Adipocyte (in vitro differentiated cells): ENCODE results near the gene DNAH10.

Source experiments
- DNase-seq: peaks from one replicate; pipeline ENCODE4 v3.0.0-alpha.2; 2015; ENCODE audit warnings: low read depth
- H3K27me3 ChIP-seq: replicated peaks from 2 replicates; pipeline ENCODE4 v1.7.0; 2013; ENCODE audit warnings: mild to moderate bottlenecking, low read length, moderate library complexity; ENCODE audit not compliant: control insufficient read depth, insufficient read depth
- H3K36me3 ChIP-seq: 2 replicates; pipeline ENCODE4 v1.7.0; 2013; ENCODE audit warnings: low read length, mild to moderate bottlenecking, moderate library complexity; ENCODE audit not compliant: control insufficient read depth, insufficient read depth, severe bottlenecking
- H3K4me1 ChIP-seq: 2 replicates; pipeline ENCODE4 v1.7.0; 2013; ENCODE audit warnings: mild to moderate bottlenecking, low read length, moderate library complexity; ENCODE audit not compliant: control insufficient read depth, insufficient read depth
- H3K4me3 ChIP-seq: 2 replicates; pipeline ENCODE4 v1.7.0; 2013; ENCODE audit warnings: mild to moderate bottlenecking, low read length, moderate library complexity
- H3K9ac ChIP-seq: 2 replicates; pipeline ENCODE4 v1.7.0; 2013; ENCODE audit warnings: mild to moderate bottlenecking, low read length, moderate library complexity
- H3K9me3 ChIP-seq: 2 replicates; pipeline ENCODE4 v1.7.0; 2013; ENCODE audit warnings: mild to moderate bottlenecking, low read length, moderate library complexity; ENCODE audit not compliant: control insufficient read depth

The DNAH10 gene

DNA sequence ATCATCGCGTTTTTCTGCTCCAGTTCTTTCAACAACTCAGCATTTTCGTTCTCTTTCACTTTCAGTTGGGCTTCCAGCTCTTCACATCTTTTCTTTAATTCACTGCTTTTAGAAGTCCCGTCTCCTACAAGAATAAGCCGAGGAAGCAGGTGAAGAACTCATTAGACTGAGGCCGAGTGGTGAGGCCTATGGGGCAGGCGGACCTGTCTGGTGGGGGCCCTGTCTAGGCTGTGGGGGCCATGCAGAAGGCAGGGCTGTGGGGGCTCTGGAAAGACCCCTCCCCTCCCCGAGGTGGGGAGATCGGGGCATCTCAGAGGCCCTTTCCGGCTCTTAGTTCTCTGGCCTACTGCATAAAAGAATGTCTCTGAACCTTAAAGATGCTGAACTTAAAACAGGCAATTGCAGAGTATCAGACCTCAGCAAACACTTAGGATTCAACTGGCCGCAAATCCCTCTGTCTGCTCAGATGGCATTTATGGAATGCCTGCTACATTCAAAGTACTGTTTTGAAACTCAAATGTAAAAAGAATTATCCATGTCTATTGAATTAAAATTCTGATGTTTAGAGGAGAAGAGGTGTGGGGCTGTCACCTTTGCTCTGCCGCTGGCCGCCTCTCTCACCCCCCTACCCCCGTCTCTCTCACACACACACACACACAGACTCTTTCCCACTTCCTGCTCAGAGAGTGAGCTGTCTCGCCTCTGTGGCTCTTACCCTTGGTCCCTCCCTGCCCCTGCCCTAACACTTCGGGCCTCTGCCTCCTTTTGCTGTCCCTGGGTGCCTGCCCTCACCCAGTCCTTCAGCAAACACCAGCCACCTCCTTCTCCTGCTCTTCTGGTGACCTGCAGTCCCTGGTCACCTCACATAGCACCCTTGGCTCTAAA lies 175.8 kb downstream of the DNAH10 start:
- Histone ChIP-seq H3K9ac (no peak overlapping the region), H3K27me3 (no peaks in the 10 kb centered on the region), H3K9me3 (peaks cover 14% of the 10 kb centered on the region), H3K4me1 (peaks cover 8% of the 10 kb centered on the region), H3K4me3 (no peak overlapping the region), H3K36me3 (peaks cover 57% of the 10 kb centered on the region)
- DNase-seq, result peak; percentile 39

DNA sequence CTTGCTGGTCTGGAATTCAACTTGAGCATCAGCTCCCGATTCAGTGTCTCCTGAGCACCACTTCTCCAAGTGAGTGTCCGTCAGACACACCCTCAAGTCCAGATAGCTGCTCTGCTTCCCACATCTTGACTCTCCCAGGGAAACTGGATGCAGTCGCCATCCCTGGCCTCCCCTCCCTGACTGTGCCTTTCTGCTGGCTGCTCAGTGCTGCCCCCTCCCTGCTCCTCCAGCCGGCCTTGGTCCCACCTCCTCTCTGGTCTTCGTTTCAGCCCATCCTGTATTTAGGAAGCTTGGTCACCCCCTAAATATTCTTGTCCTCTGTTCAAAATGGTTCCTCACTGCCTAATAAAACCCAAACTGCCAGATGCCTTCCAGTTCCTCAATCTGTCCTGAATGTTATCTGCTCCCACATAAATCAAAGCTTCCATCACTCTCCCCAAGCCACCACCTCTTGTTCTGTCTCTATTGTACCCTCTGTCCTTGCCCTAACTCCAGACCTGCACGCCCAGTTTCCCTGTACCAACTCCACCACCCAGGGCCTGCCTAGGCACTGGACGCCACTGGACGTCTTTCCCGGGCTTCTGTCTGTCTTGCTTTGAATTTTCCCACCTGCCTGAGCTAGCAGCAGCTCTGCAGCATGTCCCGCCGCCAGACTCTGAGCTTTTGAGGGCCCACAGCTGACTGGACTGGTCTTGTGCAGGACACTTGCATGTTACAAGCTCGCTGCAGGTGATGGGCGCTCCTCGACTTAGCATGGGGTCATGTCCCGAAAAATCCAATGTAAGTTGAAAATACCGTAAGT lies 176.8 kb downstream of the DNAH10 start:
- no peak overlapping the region for H3K9ac ChIP-seq
- DNase-seq, result no peak
- peaks cover 9% of the 10 kb centered on the region for H3K4me1 ChIP-seq
- peaks cover 14% of the 10 kb centered on the region for H3K9me3 ChIP-seq
- H3K27me3 ChIP-seq, result no peaks in the 10 kb centered on the region
- no peak overlapping the region for H3K4me3 ChIP-seq
- H3K36me3 ChIP-seq, result peaks cover 59% of the 10 kb centered on the region

DNA sequence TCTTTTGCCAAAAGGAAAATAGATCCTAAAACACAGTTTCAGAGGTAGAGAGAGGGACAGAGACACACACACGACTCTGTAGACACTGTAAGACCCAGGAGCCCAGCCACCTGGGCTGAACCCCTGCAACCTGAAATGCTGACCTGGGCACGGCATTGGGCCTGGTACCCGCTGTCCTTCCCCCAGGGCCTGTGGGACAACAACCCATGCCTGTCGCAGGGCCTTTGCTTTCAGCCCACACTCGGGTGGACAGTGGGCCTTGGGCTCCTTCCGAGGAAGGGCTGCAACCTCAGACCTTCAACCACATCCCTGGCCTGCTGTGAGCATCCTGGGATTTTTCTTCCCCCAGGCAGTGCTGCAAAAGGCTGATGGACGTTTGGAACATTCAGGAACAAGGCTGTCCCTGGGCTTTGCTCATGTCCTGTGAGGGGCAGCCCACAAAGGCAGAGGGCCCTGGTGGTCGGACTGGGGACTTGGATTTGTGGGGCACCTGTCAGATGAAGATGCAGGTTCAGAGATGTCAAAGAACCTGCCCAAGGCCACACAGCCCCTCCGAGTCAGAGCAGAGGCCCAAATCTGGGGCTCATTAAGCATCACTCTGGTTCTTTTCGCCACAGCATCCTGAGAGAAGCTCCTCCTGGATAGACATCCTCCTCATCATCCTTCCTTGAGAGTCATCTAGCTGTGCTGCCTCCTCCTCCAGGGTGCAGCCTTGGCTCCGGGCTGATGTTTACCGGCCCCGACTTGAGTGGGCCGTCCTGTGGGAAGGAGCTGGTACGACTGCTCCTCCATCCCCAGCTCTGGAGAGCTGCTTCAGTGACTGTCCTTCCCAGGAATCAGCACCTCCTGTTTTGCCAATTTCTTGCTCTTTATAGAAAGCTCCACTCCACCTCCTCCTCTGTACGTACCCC lies 177.9 kb downstream of the DNAH10 start:
- Histone ChIP-seq H3K36me3 (peaks cover 60% of the 10 kb centered on the region), H3K4me3 (no peak overlapping the region), H3K27me3 (no peaks in the 10 kb centered on the region), H3K4me1 (peaks cover 9% of the 10 kb centered on the region), H3K9me3 (peaks cover 14% of the 10 kb centered on the region), H3K9ac (no peak overlapping the region)
- no peak for DNase-seq

DNA sequence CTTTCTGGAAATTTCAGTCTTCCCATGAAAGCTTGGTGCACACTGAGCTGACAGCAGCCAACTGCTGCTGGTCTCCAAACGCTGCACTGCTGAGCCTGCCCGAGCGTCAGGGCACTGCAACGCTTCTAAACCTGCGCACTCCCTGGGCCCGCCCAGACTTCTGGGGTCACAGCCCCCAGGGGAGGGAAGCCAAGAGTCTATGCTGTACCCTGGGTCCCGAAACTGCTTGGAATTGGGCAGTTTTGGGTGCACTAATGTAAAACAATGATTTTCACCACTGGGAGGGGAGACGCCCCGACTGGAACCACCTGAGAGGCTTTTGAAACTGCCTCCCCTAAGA lies 178.5 kb downstream of the DNAH10 start:
- no peak overlapping the region for H3K9ac ChIP-seq
- peaks cover 9% of the 10 kb centered on the region for H3K4me1 ChIP-seq
- DNase-seq, result no peak
- H3K36me3 ChIP-seq, result peaks cover 60% of the 10 kb centered on the region
- peaks cover 14% of the 10 kb centered on the region for H3K9me3 ChIP-seq
- no peak overlapping the region for H3K4me3 ChIP-seq
- no peaks in the 10 kb centered on the region for H3K27me3 ChIP-seq

DNA sequence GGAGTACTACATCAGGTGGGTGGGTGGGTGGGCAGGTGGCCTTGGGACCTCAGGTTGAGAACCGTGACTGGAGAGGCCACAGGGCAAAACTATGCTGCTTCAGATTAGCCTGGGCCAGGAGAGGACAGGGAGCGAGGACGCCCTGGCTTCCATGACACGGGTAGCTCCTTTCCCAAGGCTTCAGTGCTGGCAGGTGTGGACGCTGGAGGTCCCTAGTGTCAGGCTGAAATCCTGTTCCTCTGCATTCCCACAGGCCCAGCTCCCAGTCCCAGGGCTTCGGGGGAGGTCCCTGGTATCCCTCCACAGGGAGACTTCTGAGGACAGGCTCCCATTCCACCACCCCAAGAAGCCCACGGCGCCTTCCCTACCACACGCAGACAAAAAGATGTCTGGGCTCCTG lies 178.9 kb downstream of the DNAH10 start:
- H3K36me3 ChIP-seq, result peaks cover 58% of the 10 kb centered on the region
- H3K4me1 ChIP-seq, result peaks cover 9% of the 10 kb centered on the region
- no peak overlapping the region for H3K9ac ChIP-seq
- H3K27me3 ChIP-seq, result no peaks in the 10 kb centered on the region
- no peak for DNase-seq
- no peak overlapping the region for H3K4me3 ChIP-seq
- H3K9me3 ChIP-seq, result peaks cover 14% of the 10 kb centered on the region

DNA sequence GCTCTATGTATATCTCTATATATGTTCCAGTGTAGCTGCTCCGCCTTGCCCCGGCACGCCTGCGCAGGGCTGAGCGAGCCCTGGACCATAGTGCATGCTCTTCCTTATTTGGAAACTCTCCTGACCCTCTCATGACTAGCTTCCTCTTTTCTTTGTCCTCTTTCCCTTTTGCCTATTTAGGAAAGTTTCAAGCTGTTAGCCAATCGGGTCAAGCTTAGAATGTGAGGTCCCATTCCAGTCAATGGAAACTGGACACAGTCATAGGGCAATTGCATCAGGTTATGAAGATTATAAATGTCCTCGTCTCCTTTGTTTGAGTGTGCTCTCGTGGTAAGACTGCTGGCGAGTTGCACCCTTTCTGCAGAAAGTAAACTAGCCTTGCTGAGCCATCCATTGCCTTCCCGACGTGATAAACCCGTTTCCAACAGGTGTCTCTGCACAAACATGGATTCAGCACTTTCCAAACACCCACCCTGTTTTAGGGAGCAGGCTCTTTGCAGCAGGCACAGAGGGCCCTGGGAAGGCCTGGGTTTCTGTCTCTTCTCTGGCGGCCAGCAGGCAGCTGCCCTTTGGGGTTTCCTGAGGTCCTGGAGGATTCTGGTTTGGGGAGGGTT lies 179.6 kb downstream of the DNAH10 start:
- peaks cover 9% of the 10 kb centered on the region for H3K4me1 ChIP-seq
- peak; percentile 13 for DNase-seq
- H3K4me3 ChIP-seq, result peak overlapping the region; percentile 34
- peaks cover 51% of the 10 kb centered on the region for H3K36me3 ChIP-seq
- H3K9ac ChIP-seq, result no peak overlapping the region
- H3K27me3 ChIP-seq, result no peaks in the 10 kb centered on the region
- H3K9me3 ChIP-seq, result peaks cover 14% of the 10 kb centered on the region

DNA sequence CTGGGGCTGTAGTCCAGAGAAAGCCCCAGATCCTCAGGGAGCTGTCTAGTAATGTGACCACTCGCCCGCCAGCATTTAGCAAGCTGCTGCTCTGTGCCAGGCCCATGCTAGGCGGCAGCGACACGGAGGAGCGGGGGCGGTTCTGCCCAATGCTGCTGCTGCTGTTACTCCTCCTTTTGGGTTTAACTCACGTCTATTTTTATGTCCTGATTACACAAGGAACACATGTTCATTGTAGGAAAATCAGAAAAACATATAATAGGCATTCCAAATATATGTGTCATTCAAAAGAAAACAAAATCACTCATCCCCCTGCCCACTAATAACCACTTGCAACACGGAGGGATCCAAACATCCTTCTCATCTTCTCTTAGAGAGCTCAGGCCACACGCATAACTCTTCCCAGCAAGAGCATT lies 180.1 kb downstream of the DNAH10 start:
- Histone ChIP-seq H3K4me1 (peaks cover 9% of the 10 kb centered on the region), H3K27me3 (no peaks in the 10 kb centered on the region), H3K9me3 (peaks cover 14% of the 10 kb centered on the region), H3K36me3 (peaks cover 46% of the 10 kb centered on the region), H3K4me3 (peak overlapping the region; percentile 34), H3K9ac (no peak overlapping the region)
- peak; percentile 78 for DNase-seq

DNA sequence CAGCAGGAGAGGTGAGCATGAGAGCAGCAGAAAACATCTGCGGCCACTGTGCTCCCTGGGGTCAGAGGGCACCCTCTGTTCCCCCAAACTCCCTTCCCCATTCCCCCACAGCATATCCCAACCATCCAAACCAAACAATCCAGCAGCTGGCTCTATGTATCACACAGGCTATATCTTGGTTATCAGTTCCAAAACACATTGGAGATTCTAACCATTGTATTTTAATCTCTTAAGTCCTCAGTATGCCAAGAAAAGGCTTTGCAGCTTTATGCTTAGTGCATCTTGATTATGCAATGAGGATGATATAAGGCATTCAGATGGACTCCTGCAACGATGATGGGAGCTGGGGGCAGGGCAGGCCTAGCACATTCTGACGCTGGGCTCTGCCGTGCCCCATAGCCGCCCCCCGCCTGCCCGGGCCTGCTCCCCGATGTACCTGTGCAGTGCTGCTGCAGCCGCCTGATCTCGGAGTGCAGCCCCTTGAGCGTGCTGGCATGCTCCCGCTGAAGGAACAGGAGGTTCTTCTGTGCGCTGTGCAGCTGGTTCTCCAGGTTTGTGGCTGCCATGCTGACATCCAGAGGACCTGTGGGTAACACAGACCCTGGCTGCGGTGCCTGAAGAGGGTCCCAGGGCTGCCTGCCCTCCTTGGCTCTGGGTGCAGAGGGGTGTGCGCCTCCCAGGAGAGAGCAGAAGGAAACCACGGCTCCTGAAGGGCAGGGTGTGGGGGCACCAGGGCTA lies 181.0 kb downstream of the DNAH10 start:
- DNase-seq, result peak; percentile 18
- H3K36me3 ChIP-seq, result peaks cover 43% of the 10 kb centered on the region
- H3K27me3 ChIP-seq, result no peaks in the 10 kb centered on the region
- peaks cover 14% of the 10 kb centered on the region for H3K9me3 ChIP-seq
- no peak overlapping the region for H3K4me3 ChIP-seq
- peaks cover 9% of the 10 kb centered on the region for H3K4me1 ChIP-seq
- H3K9ac ChIP-seq, result no peak overlapping the region

DNA sequence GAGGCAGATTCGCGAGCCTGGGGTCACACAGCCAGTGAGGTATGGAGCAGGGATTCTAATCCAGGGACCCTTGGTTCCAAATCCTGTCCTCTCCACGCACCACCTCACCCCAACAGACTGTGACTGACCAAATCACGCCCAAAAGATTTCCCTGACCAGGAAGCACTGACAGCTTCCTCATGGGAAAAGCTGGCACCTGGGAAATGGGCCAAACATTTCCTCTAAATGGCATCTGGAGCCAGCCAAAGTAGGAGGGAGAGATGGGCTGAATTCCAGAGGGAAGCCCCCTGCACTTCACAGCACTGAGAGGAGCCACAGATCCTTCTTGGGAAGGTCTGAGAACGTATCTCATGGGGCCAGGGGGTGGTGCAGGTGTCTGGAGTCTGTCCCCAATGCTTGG lies 181.7 kb downstream of the DNAH10 start:
- Histone ChIP-seq H3K9me3 (peaks cover 14% of the 10 kb centered on the region), H3K36me3 (peaks cover 44% of the 10 kb centered on the region), H3K4me1 (peaks cover 9% of the 10 kb centered on the region), H3K4me3 (no peak overlapping the region), H3K9ac (no peak overlapping the region), H3K27me3 (no peaks in the 10 kb centered on the region)
- DNase-seq, result no peak

DNA sequence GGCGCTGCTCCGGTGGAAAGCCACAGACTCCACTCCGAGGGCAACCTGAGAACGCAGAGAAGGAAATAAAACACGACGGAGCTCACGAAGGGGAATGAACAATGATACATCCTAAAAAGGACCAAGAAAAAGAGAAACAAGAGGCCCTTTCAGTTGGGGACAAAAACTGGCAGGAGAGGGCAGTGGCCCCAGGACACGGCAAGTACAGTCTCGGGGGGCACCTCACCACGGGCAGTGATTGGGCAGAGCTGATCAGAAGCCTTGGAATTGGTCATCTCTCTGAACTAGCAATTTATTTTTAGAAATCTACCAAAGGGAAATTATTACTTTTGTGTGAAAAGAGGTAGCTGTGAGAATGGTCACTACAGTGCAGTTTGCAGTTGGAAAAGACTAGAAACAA lies 182.6 kb downstream of the DNAH10 start:
- peaks cover 14% of the 10 kb centered on the region for H3K9me3 ChIP-seq
- no peak overlapping the region for H3K9ac ChIP-seq
- peaks cover 47% of the 10 kb centered on the region for H3K36me3 ChIP-seq
- peaks cover 9% of the 10 kb centered on the region for H3K4me1 ChIP-seq
- DNase-seq, result no peak
- no peaks in the 10 kb centered on the region for H3K27me3 ChIP-seq
- no peak overlapping the region for H3K4me3 ChIP-seq
